DMS 273 treated with DMSO at 0.1 percent for 48 hours (cell line): ENCODE data around the gene NPR1.
"Not testable (repeated sequence)": the region's sequence is repeated elsewhere in the genome, so short reads cannot be mapped to it uniquely, and the experiment has no call there.

ENCODE experiments used
- DNase-seq: peaks from one replicate; lab custom pipeline; 2025; lab: John Stamatoyannopoulos, UW

Gene NPR1

DNA sequence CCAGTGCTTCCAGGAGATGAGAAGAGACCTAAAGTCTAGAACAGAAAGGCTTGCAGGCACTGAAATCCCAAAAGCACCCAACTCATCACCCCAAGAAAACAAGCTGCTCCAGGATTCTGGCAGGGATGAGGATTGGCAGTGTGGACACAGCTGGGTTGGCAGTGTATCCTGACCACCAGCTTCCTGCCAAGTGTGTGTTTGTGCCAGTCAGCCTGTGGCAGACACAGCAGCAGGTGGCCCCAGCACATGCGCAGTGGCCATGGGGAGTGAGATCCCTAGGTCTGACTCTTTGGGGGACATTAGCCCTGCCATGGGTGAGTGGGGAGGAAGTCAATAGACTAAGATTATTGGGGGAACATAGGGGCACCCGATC lies 28.6 kb upstream of the NPR1 start:
- DNase-seq = no peak

DNA sequence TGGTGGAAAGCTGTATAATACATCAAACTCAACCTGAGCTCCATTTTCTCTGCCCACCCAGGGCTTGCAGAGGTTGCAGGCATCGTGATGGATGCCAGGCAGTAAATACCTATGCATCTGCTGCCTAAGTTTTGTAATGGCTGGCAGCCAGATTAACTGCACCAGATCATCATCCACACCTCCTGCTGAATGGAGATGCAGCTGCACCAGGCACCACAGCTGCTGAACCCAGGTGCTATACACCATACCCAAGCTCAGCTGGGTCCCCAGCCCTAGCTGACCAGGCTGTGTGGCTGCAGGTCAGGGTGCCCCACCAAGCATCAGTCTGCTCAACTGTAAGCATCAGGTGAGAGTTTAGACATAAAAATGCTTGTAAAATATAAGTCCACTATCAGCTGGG lies 26.7 kb upstream of the NPR1 start:
- DNase-seq = no peak

GRCh38 chr1:153652805-153653500 lies 25.5 kb upstream of the NPR1 start:
- no peak for DNase-seq

GRCh38 chr1:153655333-153655732 lies 23.2 kb upstream of the NPR1 start:
- DNase-seq = no peak

- DNase-seq = peak; percentile 83
Observed at GRCh38 chr1:153658400-153659174, 19.9 kb upstream of the NPR1 start, which contains the start of gene SNAPIN. SNAPIN (plus strand) TSS chr1:153658703; CDS start chr1:153658744, 41 bp downstream.

- DNase-seq = no peak
Observed at GRCh38 chr1:153659175-153659534, 19.3 kb upstream of the NPR1 start.

GRCh38 chr1:153659656-153660055 lies 18.8 kb upstream of the NPR1 start:
- DNase-seq = no peak

- DNase-seq = no peak
Observed at GRCh38 chr1:153661111-153661708, 17.3 kb upstream of the NPR1 start.

DNA sequence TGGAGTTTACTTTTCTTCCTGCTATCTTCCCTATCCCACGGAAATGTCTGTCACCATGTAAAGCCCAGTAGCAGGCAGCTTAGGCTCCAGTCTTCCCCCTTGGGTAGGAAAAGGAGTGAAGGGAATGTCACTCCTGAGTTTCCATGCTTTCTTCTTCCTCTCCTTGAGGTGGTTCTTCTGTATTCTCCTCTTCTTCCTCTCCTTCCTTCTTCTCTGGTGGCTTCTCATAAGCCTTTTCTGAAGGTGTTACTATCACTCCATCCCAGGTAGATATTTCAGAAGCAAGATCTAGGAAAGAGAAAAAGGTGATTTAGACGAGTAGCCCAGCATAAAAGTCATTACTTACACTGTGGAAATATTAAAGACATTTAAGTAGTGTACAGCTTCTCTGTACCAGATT lies 16.2 kb upstream of the NPR1 start:
- DNase-seq = no peak

DNA sequence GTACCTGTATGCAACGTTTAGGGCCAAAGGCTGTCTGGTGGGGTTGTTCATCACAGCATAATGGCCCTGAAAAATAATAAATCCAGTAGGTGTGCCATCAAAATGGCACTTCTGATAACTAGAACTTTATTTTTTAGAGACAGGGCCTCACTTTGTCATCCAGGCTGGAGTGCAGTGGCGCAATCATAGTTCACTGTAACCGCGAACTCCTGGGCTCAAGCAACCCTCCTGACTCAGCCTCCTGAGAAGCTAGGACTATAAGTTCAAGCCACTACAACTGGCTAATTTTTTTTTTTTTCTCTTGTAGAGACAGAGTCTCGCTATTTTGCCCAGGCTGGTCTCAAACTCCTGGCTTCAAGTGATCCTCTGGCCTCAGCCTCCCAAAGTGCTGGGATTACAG lies 15.3 kb upstream of the NPR1 start:
- DNase-seq = no peak

- DNase-seq = no peak
Observed at GRCh38 chr1:153667439-153667838, 11.0 kb upstream of the NPR1 start.

- not testable (repeated sequence) for DNase-seq
Observed at GRCh38 chr1:153668672-153669071, 9.8 kb upstream of the NPR1 start.

GRCh38 chr1:153669606-153670005 lies 8.9 kb upstream of the NPR1 start:
- no peak for DNase-seq

- DNase-seq = no peak
Observed at GRCh38 chr1:153670257-153670858, 8.1 kb upstream of the NPR1 start.

GRCh38 chr1:153670859-153671627 lies 7.4 kb upstream of the NPR1 start, which contains the start of gene ILF2:
ILF2 (minus strand) TSS chr1:153670993; CDS start chr1:153670922, 71 bp downstream.
- peak; percentile 99 for DNase-seq

DNA sequence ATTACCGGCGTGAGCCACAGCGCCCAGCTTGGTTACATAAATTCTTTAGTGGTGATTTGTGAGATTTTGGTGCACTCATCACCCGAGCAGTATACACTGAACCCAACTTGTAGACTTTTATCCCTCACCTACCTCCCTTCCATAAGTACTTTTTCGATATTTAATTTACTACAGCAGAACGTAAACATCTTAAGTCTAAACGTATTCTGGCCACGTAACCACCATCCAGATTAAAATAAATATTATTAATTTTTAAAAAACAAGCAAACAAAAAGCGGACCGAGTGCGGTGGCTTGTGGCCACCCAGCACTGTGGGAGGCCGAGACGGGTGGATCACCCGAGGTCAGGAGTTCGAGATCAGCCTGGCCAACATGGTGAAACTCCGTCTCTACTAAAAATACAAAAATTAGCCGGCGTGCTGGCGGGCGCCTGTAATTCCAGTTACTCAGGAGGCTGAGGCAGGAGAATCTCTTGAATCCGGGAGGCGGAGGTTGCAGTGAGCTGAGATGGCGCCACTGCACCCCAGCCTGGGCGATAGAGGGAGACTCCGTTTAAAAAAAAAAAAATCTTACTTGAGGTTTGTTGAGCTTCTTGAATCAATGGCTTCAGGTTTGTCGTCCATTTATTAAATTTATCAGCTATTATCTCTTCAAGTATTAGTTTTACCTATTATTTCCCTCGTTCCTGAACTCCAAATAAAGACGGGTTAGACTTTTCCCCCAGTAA lies 6.7 kb upstream of the NPR1 start:
- DNase-seq = peak; percentile 82

- DNase-seq = no peak
Observed at GRCh38 chr1:153673511-153673910, 5.0 kb upstream of the NPR1 start.

GRCh38 chr1:153677718-153678518 lies 570 bp upstream of the NPR1 start:
- DNase-seq = no peak

DNA sequence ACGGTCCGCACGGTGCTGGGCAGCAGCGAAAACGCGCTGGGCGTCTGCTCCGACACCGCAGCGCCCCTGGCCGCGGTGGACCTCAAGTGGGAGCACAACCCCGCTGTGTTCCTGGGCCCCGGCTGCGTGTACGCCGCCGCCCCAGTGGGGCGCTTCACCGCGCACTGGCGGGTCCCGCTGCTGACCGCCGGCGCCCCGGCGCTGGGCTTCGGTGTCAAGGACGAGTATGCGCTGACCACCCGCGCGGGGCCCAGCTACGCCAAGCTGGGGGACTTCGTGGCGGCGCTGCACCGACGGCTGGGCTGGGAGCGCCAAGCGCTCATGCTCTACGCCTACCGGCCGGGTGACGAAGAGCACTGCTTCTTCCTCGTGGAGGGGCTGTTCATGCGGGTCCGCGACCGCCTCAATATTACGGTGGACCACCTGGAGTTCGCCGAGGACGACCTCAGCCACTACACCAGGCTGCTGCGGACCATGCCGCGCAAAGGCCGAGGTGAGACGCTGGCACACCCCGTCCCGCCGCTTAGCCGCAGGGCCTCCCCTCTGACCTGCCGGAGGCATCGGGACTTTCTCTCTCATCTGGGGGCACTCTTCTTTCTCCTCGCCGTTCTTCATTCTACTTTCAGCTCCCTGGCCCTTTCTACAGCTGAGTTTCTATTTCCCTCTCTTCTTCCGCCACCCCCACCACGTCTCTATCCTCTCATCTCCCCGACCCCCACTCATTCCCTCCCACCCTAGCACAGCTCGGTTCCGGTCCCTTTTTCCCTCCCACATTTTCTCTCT lies 1.0 kb downstream of the NPR1 start:
- DNase-seq = no peak

- DNase-seq = no peak
Observed at GRCh38 chr1:153680120-153680403, 1.6 kb downstream of the NPR1 start.
